ENCODE data around the gene LONRF3.
"Not testable (repeated sequence)": the region's sequence is repeated elsewhere in the genome, so short reads cannot be mapped to it uniquely, and the experiment has no call there.

LONRF3 gene

GRCh38 chrX:119017077-119017476, 42.7 kb downstream of the LONRF3 start:
- DNase-seq (ENCODE audit: low read depth), result no peak
- no peak overlapping the region for H3K4me3 ChIP-seq (ENCODE audit: low read depth, low read length)
- no peak for TF ChIP-seq CTCF (conservative IDR thresholded peaks at IDR 0.05; ENCODE audit: low read depth, low read length)

GRCh38 chrX:119025900-119026299, 51.5 kb downstream of the LONRF3 start:
- TF ChIP-seq CTCF (conservative IDR thresholded peaks at IDR 0.05; ENCODE audit: low read depth, low read length), result no peak
- no peak overlapping the region for H3K4me3 ChIP-seq (ENCODE audit: low read depth, low read length)
- no peak for DNase-seq (ENCODE audit: low read depth)

- DNase-seq (ENCODE audit: low read depth); H3K4me3 ChIP-seq (ENCODE audit: low read depth, low read length): not testable (repeated sequence)
These were observed 51.9 kb downstream of the LONRF3 start for GRCh38 chrX:119026344-119026743.

GRCh38 chrX:119027960-119028732, 53.7 kb downstream of the LONRF3 start:
- not testable (repeated sequence) for H3K4me3 ChIP-seq (ENCODE audit: low read depth, low read length); DNase-seq (ENCODE audit: low read depth)

- H3K4me3 ChIP-seq (ENCODE audit: low read depth, low read length), result no peak overlapping the region
- no peak for DNase-seq (ENCODE audit: low read depth)
- TF ChIP-seq CTCF (conservative IDR thresholded peaks at IDR 0.05; ENCODE audit: low read depth, low read length), result no peak
These were observed 54.4 kb downstream of the LONRF3 start for GRCh38 chrX:119028733-119029330.

- not testable (repeated sequence) for H3K4me3 ChIP-seq (ENCODE audit: low read depth, low read length); DNase-seq (ENCODE audit: low read depth)
These were observed 55.2 kb downstream of the LONRF3 start for GRCh38 chrX:119029656-119030055.

GRCh38 chrX:119030990-119031389, 56.6 kb downstream of the LONRF3 start:
- no peak for TF ChIP-seq CTCF (conservative IDR thresholded peaks at IDR 0.05; ENCODE audit: low read depth, low read length)
- DNase-seq (ENCODE audit: low read depth), result no peak
- no peak overlapping the region for H3K4me3 ChIP-seq (ENCODE audit: low read depth, low read length)

- no peak for TF ChIP-seq CTCF (conservative IDR thresholded peaks at IDR 0.05; ENCODE audit: low read depth, low read length)
- no peak overlapping the region for H3K4me3 ChIP-seq (ENCODE audit: low read depth, low read length)
- DNase-seq (ENCODE audit: low read depth), result no peak
These were observed 62.0 kb downstream of the LONRF3 start for GRCh38 chrX:119036107-119037029.

Measured in choroid plexus epithelial cell (primary cell).